Thoracic aorta (tissue), 2 donors: Measurements from ENCODE around the gene HPGD. TPM values are rescaled to one million over a fixed set of nuclear protein-coding genes. Genes with fewer than 3 reads are reported as not detected.

Experiments used
- ATAC-seq: fragments of 150-250 bp; one replicate; pipeline ENCODE4 v1.8.0; 2017; ENCODE audit warnings: low read depth; ENCODE audit not compliant: insufficient number of reproducible peaks, low FRiP score
- DNase-seq: peaks from one replicate; pipeline ENCODE4 v3.0.0-alpha.2; 2020; ENCODE audit warnings: low spot score
- H3K27ac ChIP-seq, 2 donors: fragments of 200-600 bp; sonication (generic); 1 replicate in 1 of 2; 2 replicates in 1 of 2; pipeline ENCODE4 v1.5.1; 2016; ENCODE audit warnings: mild to moderate bottlenecking in 2 of 2, moderate library complexity in 2 of 2
- H3K27me3 ChIP-seq: fragments of 200-600 bp; sonication (generic); replicated peaks from 2 replicates; pipeline ENCODE4 v1.6.0; 2016; ENCODE audit warnings: mild to moderate bottlenecking; ENCODE audit not compliant: insufficient read depth
- H3K36me3 ChIP-seq: fragments of 200-600 bp; sonication (generic); one replicate; pipeline ENCODE4 v1.5.1; 2016
- H3K4me1 ChIP-seq, 2 donors: fragments of 200-600 bp; sonication (generic); 1 replicate in 1 of 2; 2 replicates in 1 of 2; pipeline versions ENCODE4 v1.5.1 to v1.6.0; 2016; ENCODE audit warnings: low read depth in 2 of 2, mild to moderate bottlenecking in 1 of 2; ENCODE audit not compliant: control insufficient read depth in 1 of 2
- H3K4me3 ChIP-seq: fragments of 200-600 bp; sonication (generic); 2 replicates; pipeline ENCODE4 v1.5.1; 2016; ENCODE audit warnings: mild to moderate bottlenecking
- H3K9me3 ChIP-seq: fragments of 200-600 bp; sonication (generic); 2 replicates; pipeline ENCODE4 v1.5.1; 2016
- total RNA-seq, 2 donors: library from RNA; depleted of rRNA; stranded (reverse); fragments of >200 nt; gene quantifications; one replicate each; pipeline versions ENCODE4 v1.1.0 to v1.2.3, GENCODE V29; 2016
- TF ChIP-seq, protein P1 (sequence below): fragments of 200-600 bp; sonication (generic); IDR thresholded peaks from one replicate; pipeline ENCODE4 v1.5.1; 2019; ENCODE audit warnings: antibody characterized with exemption

HPGD gene
- total RNA-seq, 2 donors from 2014 or later: 3.4 to 6.5 TPM

DNA sequence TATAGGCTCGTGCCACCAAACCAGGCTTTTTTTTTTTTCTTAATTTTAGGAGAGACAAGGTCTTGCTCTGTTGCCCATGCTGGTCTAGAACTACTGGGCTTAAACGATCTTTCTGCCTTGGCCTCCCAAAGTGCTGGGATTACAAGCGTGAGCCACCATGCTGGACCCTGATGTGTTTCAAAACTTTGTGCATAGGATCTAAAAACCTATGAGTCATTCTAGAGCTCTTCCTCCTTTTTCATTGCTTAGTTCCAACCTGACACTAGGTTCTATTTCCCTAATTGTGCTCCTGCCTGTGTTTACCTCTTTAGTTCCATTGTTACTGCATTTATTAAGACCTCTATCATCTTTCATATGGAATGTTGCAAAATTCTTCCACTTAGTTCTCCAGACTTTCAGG lies 57.3 kb downstream of the HPGD start:
- H3K27me3 ChIP-seq: no peaks in the 10 kb centered on the region
- no peak overlapping the region for H3K27ac ChIP-seq
- no peaks in the 10 kb centered on the region for H3K9me3 ChIP-seq
- TF ChIP-seq, protein P1, sequence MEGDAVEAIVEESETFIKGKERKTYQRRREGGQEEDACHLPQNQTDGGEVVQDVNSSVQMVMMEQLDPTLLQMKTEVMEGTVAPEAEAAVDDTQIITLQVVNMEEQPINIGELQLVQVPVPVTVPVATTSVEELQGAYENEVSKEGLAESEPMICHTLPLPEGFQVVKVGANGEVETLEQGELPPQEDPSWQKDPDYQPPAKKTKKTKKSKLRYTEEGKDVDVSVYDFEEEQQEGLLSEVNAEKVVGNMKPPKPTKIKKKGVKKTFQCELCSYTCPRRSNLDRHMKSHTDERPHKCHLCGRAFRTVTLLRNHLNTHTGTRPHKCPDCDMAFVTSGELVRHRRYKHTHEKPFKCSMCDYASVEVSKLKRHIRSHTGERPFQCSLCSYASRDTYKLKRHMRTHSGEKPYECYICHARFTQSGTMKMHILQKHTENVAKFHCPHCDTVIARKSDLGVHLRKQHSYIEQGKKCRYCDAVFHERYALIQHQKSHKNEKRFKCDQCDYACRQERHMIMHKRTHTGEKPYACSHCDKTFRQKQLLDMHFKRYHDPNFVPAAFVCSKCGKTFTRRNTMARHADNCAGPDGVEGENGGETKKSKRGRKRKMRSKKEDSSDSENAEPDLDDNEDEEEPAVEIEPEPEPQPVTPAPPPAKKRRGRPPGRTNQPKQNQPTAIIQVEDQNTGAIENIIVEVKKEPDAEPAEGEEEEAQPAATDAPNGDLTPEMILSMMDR: no peak
- ATAC-seq (no peak), DNase-seq (no peak)
- no peaks in the 10 kb centered on the region for H3K36me3 ChIP-seq
- H3K4me3 ChIP-seq: no peak overlapping the region
- no peaks in the 10 kb centered on the region for H3K4me1 ChIP-seq

GRCh38 chr4:174461466-174462106 lies 60.7 kb downstream of the HPGD start:
- Histone ChIP-seq H3K4me3 (no peak overlapping the region), H3K36me3 (no peaks in the 10 kb centered on the region), H3K27me3 (no peaks in the 10 kb centered on the region), H3K9me3 (no peaks in the 10 kb centered on the region), H3K27ac (no peak overlapping the region), H3K4me1 (peaks cover 0 to 11% of the 10 kb centered on the region in 2 donors)
- ATAC-seq (no peak), DNase-seq (no peak)
- TF ChIP-seq, protein P1: no peak

DNA sequence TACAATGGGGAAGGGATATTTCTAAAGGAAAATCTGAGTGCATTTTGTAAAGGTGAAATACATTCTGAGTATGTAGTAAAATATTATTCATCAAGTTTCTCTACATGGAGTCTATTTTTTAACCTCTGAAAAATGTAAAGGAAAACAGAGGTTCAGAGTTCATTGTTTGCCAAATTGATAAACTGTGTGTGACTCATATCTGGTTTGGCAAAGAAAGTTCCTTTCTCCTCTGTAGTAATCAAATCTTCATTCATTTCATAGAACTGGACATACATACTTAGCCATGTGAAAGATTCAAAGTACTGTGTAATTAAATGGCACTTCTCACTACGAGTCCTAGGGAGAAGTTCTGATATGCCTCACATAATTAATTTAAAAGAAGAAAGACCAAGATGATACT lies 61.6 kb downstream of the HPGD start:
- Histone ChIP-seq H3K9me3 (no peaks in the 10 kb centered on the region), H3K36me3 (no peaks in the 10 kb centered on the region), H3K27me3 (no peaks in the 10 kb centered on the region), H3K27ac (no peak overlapping the region), H3K4me3 (no peak overlapping the region), H3K4me1 (peaks cover 0 to 11% of the 10 kb centered on the region in 2 donors)
- ATAC-seq (no peak), DNase-seq (no peak)
- TF ChIP-seq, protein P1: no peak

DNA sequence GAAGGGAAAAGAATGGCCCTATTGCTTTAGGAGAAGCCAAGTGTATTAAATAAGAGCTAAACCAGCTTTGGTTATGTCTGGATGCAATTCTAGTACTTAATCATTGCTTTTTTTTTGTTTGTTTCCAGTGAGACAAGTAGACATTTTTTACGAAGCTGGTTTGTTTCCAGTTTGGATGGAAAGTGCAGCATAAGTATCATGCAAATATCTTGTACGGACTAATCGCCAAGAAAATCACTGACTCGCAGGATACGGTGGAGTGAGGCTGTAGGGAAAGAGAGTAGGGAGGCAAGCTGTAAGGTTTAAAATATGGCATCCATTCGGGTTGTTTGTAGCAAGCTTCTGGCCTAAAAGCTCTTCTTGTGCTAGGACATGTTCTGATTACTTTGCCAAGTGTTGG lies 64.8 kb downstream of the HPGD start:
- ATAC-seq (no peak), DNase-seq (no peak)
- H3K9me3 ChIP-seq: no peaks in the 10 kb centered on the region
- no peak overlapping the region for H3K27ac ChIP-seq
- no peaks in the 10 kb centered on the region for H3K27me3 ChIP-seq
- H3K4me3 ChIP-seq: no peak overlapping the region
- peaks cover 0 to 11% of the 10 kb centered on the region in 2 donors for H3K4me1 ChIP-seq
- TF ChIP-seq, protein P1: no peak
- no peaks in the 10 kb centered on the region for H3K36me3 ChIP-seq

DNA sequence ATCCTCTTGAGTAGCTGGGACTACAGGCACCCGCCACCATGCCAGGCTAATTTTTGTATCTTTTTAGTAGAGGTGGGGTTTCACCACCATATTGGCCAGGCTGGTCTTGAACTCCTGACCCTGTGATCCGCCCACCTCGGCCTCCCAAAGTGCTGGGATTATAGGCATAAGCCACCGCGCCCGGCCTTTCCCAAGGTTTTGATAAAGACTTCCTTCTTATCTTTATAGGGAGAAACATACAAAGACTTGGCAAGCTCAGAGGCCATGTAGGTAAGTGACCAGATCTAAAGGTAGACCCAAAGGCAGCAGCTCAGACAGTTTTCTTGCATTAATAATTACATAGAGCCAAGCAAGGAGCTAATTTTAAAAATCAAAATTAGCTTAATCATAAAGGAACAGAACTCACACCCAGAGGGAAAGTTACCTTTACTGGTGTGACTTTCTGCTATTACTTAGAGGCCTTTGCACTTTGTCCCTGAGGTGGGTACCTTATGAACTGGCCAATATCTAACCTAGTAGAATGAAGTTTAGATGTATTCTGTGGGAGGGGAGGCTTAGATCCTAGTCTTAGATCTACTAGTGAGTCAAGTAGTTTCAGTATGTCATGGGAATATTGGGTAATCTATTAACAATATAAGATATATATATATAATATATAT lies 67.3 kb downstream of the HPGD start:
- no peak for ATAC-seq
- peaks cover 0 to 24% of the 10 kb centered on the region in 2 donors for H3K4me1 ChIP-seq
- H3K36me3 ChIP-seq: no peaks in the 10 kb centered on the region
- H3K4me3 ChIP-seq: no peak overlapping the region
- no peak overlapping the region for H3K27ac ChIP-seq
- H3K9me3 ChIP-seq: no peaks in the 10 kb centered on the region
- DNase-seq: no peak
- TF ChIP-seq, protein P1: no peak
- no peaks in the 10 kb centered on the region for H3K27me3 ChIP-seq
